ENCODE measurements around the gene GTF2H2C.
"Not testable (repeated sequence)": the region's sequence is repeated elsewhere in the genome, so short reads cannot be mapped to it uniquely, and the experiment has no call there.

Gene GTF2H2C

DNA sequence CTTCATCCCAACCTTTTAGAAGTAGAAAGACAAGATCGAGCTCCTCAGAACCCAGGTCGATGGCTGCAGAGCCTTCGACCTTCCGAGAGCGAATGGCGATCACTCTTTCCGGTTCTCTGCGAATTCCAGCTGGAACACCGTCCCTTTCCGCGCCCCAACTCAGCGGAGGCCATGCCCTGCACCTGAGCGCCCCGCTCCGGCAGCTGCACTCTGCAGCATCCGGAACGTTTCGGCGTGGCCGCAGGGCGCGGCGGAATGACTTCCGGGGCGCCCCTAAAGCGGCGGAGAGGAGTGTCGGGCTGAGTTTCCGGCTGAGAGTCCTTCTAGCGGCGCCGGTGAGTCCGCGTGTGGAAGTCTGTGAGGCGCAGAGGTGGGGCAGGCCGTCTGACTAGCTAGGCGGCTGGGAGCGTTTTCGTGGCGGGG is at the start of gene GTF2H2C:
Gene GTF2H2C (plus strand): TSS at position 284 of the 423 bp plus-strand sequence. CDS start 4,942 bp downstream, outside the sequence.
- peak; percentile 77 for DNase-seq

DNA sequence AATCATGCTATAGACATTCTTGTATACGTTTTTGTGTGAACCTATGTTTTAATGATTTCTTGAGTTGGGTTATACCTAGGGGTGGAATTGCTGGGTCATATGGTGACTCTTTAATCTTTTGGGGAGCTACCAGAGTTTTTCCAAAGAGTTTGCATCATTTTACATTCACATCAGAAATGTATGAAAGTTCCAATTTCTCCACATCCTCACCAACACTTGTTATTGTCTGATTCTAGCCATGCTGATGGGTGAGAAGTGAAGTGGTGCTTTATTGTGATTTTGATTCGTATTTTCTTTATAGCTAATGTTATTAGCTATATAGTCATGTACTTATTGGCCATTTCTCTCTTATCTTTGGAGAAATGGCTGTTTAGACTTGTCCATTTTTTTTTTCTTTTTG is 49.3 kb upstream of the GTF2H2C start:
- no peak for DNase-seq

DNA sequence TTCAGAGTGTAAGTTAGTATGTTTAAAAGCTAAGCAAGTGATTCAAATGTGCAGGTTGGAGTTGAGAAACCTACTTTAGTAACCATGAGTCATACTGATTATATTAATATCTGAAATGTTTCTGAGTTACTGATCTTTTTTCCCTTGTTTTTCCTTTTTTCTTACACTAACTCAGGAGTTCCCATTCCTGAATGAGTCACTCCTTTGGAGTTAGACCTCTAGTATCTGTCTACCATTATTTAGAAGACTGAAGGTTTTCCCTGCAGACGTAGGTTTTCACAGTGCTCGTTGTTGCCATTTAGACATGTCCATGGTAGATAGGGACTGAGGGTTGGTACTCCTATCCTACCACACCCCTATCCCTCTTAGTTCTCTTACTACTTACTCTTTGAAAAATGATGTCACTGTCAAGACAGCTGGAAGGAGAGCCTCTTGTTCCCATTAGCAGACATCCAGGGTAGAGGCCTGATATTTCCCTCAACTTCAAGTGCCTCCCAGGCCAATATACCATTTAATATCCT is 47.2 kb upstream of the GTF2H2C start:
- no peak for DNase-seq

DNA sequence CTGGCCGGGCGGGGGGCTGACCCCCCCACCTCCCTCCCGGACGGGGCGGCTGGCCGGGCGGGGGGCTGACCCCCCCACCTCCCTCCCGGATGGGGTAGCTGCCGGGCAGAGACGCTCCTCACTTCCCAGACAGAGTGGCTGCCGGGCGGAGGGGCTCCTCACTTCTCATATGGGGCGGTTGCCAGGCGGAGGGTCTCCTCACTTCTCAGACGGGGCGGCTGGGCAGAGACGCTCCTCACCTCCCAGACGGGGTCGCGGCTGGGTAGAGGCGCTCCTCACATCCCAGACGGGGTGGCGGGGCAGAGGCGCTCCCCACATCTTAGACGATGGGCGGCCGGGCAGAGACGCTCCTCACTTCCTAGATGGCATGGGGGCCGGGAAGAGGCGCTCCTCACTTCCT is 44.4 kb upstream of the GTF2H2C start:
- DNase-seq: not testable (repeated sequence)

DNA sequence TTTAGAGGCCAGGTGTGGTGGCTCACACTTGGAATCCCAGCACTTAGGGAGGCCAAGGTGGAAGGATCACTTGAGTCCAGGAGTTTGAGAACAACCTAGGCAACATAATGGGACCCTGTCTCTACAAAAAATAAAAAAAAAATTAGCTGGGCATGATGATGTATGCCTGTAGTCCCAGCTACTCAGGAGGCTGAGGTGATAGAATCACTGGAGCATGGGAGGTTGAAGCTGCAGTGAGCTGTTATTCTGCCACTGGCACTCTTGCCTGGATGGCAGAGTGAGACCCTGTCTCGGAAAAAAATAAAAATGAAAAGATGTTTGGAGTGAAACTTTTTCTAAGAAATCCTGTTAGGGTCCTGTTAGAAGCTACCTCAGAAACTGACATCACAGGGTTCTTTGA is 43.2 kb upstream of the GTF2H2C start:
- DNase-seq: no peak

DNA sequence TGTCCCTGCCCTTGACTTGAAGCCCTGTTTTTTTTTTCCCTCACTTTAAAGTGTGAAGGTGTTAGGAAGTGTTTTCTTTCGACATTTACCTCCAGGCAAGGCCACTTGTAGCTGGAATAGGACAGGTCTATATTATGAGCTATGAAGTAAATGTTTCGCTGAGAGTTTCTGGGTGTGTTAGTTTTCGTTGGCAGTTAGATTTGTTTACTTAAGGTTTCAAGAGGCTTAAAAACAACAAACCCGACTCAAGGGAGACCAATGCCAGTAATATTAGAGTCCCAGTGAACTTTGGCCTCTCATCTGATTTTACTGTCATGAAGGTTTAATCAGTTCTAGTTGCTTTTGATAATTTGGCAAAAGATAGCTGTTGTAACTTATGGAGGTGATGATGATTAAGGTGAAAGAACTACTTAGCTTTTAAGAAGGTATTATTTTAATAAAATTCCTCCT is 42.2 kb upstream of the GTF2H2C start:
- no peak for DNase-seq

DNA sequence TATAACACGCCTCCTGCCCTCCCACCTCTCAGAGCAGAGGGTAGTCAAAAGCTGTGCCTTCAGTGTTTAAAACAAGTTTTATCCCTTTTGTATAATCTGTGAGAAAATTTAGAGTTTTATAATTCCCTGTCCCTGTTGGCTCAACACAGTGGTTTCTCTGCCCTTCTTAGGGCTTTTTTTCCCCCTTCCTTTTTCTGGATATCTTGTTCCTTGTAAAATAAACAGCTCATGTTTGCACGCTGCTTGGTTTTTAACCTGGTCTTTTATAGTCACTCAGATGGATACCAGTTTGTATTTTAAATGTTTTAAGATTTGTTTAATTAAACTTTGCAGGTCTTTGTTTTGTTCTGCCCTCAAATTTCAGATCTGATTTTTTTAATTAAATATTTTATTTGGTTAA is 40.7 kb upstream of the GTF2H2C start:
- DNase-seq: no peak

DNA sequence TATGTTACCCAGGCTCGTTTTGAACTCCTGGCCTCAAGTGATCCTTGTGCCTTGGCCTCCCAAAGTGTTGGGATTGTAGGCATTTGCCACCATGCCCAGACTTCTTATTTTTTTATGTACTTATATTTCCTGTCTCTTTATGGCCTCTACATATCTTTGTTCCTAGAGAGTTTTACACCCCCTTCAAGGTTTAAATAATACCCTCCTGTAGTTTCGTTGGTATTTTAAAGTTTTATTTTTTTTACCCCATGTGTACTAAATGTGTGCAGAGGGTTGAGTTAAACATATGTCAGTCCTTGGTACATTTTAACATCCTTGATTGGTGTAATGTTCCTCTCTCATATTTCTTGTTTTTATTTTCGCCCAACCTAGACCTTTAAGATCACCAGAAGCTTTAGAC is 38.0 kb upstream of the GTF2H2C start:
- DNase-seq: no peak

DNA sequence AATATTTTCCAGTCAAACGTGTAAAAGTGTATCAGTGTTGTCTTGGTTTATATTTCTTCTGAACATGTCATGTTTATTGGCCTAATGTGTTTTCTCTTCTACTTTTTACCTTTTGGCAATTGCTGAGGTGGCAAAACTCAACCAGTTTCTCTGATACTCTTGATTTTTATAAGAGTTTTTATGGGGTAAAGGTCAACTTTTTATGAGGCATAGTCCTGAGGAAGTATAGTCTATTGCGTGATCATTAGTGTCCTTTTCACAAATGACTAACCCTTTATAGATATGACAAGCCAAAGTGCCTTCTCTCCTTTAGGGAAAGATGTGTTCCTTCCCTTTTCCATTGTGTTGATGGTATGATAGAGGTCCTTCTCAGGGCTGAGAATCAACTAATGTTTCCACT is 34.5 kb upstream of the GTF2H2C start:
- no peak for DNase-seq

DNA sequence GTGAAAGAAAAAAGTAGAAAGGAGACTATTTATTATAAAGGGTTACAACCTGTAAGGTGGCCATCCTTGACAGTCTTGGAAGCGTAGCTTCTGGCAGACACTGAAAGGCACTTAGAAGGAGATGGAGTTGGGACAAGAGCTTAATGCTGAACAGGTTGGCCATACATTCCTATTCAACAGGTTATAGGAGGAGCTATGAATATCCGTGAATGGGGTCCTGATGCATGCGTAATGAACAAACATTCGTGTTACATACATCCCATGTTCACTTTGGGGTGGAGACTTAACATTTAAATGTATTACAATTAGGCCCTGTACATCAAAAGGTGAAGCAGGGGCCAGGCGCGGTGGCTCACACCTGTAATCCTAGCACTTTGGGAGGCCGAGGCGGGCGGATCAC is 33.3 kb upstream of the GTF2H2C start:
- DNase-seq: no peak

DNA sequence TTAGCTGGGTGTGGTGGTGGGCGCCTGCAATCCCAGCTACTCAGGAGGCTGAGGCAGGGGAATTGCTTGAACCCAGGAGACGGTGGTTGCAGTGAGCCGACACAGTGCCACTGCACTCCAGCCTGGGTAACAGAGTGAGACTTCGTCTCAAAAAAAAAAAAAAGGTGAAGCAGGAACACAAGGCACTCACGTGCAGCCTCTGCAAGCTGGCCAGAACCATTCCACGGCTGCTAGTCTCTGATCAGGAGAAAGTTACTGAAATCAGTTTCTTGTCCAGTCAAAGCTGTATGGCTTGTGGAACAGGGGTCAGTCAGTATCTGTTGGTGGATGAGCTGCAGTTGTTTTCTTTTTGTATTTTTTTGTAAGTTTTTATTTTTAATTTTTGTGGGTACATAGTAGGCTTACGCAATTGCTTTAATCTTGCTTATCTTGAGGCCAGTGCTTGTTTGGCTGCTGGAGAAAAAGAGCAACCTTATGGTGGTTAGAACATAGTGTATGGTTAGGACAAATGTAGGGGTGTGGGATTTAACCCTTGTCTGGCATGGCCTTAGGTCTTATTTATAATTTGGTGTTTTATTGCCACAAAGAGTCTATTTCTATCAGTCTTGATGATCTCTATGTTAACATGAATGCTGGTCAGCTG is 32.7 kb upstream of the GTF2H2C start:
- no peak for DNase-seq

DNA sequence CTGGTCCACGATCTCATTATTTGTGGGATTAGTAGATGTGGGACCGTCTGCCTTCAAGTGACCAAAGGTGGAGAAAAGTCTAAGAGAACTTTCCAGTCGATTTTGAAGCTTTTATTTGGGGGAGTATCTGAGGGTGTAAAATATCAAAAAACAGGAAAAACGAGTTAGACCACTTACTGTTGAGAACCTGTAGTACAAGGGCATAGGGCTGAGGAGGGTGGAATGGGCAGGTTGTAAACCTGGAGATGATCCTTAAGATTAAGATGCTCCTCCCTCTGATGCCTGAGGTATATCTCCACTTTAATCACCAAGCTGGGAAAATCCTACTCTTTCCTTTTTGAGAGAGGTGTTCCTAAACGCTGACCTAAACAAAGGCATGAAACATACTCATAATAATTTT is 32.0 kb upstream of the GTF2H2C start:
- DNase-seq: no peak

DNA sequence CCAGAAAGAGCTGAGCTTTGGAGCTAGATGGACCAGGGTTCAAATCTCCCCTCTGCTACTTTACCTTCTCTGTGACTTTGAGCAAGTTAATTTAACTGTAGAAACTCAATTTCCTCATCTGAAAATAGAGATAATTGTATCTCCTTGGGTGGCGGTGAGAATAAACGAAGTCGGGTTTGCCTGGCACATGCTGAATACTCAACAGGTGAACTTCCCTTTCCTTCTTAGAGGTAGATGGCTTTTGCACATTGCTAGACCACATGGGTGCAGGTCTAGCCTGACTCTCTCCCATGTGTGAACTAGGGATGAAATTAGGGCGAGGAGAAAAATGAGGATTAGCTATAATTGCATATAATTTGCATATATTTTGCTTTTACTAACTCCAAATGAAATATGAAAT is 31.4 kb upstream of the GTF2H2C start:
- DNase-seq: no peak

DNA sequence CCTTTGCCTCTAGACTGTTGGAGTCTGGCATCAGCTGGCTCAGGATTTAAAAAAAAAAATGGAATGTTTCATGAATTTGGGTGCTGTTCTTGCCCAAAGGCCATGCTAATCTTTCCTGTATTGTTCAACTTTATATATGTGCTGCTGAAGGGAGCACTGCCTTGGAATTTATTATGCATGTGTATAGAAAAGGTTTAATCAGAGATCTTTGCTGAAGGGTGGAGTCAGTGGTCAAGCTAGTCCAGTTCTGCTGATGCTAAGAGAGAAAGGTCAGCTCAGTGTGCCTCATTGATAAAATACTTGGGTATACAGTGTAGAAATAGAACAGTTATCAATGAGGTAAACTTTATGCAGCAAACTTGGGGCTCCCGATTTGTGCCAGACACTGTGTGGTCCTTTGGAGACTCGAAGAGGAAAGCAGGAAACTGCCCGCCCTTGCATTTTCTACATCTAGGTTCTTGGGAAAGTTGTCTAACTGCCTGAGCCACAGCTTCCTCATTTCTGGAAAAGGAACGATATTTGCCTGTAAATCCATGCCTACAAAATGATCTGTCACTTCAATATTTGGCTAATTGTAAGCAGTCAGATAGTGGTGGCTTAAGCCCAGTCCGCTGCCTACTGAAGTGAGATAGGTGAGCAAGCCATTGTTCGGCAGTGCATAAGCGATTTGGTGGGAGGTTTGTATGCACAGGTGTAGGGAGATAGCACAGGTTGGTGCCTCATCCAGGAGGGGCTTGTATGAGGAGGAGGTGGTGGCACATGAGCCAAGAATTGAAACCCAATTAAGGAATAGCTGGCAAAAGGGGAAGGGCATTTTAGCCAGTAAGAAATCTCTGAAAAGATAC is 29.2 kb upstream of the GTF2H2C start:
- DNase-seq: no peak

DNA sequence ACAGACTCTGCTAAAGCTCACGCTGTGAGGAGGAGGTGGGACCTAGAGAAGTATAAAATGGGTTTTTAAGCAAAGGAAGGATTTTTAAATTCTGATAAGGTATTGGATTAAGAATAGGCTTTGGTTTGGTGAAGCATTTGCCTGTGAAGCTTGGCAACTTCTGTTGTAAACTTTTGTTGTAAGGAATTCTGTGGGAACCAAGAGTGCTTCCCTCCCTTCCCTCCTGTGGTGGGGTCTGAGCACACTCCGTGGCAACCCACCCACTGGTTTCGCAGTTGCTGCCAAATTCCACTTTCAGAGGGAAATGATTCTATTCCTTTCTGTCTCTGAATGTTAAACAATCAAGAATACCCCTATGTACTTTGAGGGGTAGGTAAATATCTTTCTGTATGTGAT is 28.6 kb upstream of the GTF2H2C start:
- no peak for DNase-seq

DNA sequence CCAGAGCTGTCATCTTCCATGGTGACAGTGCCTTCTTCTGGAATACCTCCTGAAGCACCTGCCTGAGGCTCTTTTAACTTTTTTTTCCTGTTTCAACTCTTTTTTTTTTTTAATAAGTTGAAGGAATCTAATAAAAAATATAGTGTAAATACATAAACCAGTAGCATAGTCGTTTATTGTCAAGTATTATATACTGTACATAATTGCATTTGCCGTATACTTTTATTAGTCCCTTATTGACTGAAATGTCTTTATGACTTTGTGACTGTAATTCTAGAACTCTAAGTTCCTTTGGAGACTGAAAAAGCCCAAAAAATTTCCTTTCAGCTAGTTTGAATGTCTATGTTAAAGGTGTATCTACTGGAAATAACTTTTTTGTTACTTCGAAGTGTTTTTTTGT is 22.1 kb upstream of the GTF2H2C start:
- DNase-seq: not testable (repeated sequence)

DNA sequence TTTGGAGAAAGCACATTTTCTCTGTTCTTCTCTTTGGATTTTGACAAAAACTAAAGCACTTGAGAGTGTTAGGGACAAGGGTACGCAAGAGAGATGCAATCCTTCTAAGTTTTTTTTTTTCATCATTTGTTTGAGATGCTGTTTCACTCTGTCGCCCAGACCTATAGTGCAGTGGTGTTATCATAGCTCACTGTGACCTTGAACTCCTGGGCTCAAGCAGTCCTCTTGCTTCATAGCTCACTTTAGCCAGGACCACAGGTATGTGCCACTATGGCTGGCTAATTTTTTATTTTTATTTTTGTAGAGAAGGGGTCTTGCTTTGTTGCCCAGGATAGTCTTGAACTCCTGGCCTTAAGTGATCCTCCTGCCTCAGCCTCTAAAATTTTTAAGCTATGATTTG is 21.3 kb upstream of the GTF2H2C start:
- DNase-seq: not testable (repeated sequence)

DNA sequence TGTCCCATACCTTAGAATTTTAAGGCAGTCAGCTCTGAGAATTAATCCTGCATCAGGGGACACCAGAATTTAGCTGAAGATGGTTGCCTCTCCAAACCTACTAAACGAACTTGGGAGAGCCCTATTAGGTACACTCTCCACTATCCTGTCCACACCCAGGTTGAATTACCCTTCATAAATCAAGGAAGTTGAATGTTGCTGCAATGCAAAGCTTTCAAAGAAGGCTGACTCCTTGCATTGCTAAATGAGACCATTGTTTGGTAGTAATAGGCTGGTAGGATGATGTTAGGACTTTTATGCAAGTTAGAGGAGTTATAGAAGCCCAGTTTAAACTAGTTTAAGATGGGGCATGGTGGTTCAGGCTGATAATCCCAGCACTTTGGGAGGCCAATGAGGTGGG is 18.6 kb upstream of the GTF2H2C start:
- not testable (repeated sequence) for DNase-seq

DNA sequence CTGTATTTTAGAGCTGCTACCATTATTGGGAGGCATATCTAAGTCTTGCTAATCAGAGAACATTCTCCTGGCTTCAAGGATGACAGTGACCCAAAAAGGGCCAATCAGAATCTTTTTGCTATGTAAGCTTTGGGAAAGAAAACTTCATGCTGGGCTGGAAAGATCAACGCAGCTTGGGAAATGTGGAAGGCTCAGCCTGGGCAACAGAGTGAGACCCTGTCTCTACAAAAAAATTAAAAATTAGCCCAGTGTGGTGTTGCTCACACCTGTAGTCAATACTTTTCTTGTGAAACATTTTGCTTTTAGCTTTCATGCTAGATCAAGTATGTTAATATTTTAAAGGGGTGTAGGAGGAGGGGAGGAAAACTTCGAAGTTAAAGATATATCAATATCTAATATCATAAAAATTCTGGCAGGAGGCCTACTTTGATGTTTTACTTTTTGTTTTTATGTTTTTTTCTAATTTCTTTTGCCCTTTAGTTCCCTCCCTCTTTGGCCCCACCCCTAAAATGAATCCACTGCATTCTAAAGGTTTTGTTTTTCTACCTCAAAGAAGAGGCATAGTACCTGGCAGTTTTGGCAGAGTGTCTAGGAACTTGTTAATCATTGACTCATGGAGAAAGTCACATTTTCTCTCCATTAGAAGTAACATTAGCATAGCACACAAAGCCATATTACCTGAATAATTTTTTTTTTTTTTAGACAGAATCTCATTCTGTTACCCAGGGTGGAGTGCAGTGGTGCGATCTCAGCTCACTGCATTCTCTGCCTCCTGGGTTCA is 17.0 kb upstream of the GTF2H2C start:
- DNase-seq: not testable (repeated sequence)

DNA sequence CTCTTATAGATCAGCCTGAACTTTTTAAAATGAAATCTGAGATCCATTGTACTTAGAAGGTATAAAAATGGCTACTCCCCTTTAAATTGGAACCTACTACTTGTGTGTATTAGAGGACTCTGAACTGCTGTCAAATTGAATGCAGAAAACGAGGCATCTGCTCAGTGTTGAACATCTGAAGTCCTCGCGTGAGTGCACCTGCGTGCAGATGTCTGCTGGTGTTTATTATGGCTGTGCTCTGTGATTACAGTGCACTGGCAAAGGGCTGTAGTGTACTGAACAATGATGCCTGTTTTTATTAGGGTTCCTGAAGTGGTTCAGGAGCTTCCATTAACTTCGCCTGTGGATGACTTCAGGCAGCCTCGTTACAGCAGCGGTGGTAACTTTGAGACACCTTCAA is 15.4 kb upstream of the GTF2H2C start:
- DNase-seq: not testable (repeated sequence)

DNA sequence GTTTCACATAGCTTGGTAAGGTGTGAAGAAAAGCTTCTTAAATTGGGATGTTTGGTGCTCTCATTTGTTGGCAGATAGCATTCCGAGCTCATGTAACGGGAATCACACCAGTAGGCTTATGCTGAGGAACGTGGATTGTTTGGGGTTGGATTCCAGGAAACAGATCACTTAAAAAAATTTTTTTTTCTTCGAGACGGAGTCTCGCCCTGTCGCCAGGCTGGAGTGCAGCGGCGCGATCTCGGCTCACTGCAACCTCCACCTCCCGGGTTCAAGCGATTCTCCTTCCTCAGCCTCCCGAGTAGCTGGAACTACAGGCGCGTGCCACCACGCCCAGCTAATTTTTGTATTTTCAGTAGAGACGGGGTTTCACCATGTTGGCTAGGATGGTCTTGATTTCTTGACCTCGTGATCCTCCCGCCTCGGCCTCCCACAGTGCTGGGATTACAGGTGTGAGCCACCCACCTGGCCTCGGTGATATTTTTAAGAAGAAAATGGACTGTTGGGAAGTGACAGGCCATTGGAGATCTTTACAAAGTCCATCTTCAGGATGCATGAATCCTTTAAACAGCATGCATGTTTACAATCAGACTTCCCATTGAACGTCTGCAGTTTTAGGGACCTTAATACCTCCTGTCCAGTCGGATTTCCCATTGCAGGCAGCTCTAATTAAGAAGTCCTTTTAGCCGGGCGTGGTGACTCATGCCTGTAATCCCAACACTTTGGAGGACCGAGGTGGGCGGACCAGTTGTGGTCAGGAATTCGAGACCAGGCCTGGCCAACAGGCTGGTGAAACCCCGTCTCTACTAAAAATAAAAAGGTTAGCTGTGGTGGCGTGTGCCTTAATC is 818 bp downstream of the GTF2H2C start:
- not testable (repeated sequence) for DNase-seq

DNA sequence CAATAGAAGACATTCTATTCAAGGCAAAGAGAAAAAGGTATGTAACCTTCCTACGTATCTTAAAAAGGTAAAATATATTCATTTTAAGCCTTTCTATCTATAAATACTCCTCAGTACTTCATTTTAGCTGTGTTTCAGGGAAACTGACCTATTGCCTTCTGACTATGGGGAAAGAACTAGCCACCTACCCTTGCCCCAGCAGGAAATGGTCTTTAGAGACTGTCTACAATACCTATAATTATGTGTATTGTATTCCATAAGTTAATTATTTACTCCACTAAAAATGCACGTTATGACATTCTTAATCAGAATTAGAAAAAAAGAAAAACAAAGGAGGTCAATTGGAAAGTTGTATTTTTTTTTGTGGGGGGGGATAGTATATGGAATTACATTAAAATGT is 6.2 kb downstream of the GTF2H2C start:
- not testable (repeated sequence) for DNase-seq
